AG09319 (cell line): ENCODE data around the gene SLC25A1.

Source experiments
- DNase-seq: peaks from one replicate; pipeline ENCODE4 v3.0.0-alpha.2; 2010; ENCODE audit warnings: low read depth; ENCODE audit errors: extremely low read depth
- CTCF ChIP-seq: IDR thresholded peaks from 2 replicates; pipeline ENCODE4 v1.5.1; 2011; ENCODE audit warnings: low read depth, mild to moderate bottlenecking, inconsistent platforms, low read length, moderate library complexity

SLC25A1 gene

DNA sequence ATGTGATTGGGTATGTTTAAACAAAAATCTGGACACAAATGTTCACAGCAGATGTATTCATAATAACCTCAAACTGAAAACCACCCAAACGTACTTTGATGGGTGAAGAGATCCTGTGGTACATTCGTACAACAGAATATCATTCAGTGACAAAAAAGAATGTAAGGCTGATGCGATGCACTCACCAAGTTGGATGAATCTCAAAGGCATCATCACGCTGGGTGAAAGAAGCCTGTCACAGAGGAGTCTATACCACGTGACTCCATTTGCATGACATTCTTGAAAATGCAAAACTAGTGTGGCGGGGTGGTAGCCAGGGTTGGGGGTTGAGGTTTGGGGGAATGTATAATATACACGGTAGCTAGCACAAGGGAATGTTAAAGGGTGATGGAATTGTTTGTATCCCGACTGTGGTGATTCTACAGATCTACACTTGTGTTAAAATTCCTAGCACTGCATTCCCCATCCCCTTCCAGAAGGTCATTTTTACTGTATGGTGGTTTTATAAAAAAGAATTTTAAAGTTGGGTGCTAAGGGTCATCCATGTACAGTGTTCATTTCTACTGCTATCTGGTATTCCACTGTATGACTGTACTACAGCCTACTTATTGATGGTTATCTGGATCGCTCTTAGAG, 35.0 kb upstream of the SLC25A1 start:
- no peak for DNase-seq
- TF ChIP-seq CTCF: no peak

- no peak for TF ChIP-seq CTCF
- no peak for DNase-seq
These were observed 34.5 kb upstream of the SLC25A1 start for GRCh38 chr22:19213001-19213400.

GRCh38 chr22:19212302-19212870, 33.9 kb upstream of the SLC25A1 start:
- DNase-seq: no peak
- no peak for TF ChIP-seq CTCF

- TF ChIP-seq CTCF: no peak
- no peak for DNase-seq
These were observed 31.7 kb upstream of the SLC25A1 start for GRCh38 chr22:19210188-19210587.

DNA sequence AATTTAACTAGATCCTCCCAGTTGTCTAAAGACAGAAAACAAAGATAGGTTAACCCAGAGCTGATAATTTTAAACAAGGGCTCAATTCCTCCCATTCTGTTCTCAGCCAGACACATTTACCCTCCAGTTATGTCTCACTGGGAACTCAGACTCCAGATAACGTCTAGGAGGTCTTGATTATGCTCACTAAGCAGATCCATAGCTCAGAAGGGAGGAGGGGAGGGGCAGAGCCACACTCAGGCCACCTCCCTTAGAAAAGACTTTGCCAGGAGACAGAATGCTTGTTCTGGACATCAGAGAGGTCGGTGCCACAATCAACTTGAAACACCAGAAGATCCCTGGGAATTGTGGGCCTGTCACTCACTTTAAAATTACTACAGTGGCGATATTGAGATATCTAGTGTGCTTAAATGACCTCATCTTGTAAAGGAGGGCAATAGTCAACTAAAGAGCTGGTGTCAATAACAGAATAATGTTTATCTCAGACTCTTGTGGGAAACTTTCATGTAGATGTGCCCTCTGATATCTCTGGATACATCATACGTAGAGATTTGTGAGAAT, 29.8 kb upstream of the SLC25A1 start:
- DNase-seq: no peak
- no peak for TF ChIP-seq CTCF

DNA sequence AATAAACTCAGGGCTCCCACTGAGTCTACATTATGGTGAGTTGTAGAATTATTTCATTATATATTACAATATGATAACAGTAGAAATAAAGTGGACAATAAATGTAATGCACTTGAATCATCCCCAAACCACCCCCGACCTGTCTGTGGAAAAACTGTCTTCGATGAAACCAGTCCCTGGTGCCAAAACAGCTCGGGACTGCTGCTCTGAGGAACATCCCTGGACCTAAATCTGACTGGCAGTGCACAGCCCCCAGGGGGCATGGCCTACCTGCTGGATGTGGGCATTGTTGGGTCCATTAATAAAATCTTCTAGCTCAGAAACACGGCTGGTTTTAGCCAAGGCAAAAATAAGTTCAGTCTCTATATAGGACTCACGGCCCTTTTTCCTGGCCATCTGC, 29.3 kb upstream of the SLC25A1 start:
- DNase-seq: no peak
- no peak for TF ChIP-seq CTCF

GRCh38 chr22:19207401-19207808, 28.9 kb upstream of the SLC25A1 start:
- no peak for DNase-seq
- no peak for TF ChIP-seq CTCF
